Measurements from ENCODE around the gene SHPK.
"Not testable (repeated sequence)": the region's sequence is repeated elsewhere in the genome, so short reads cannot be mapped to it uniquely, and the experiment has no call there.

SHPK gene

DNA sequence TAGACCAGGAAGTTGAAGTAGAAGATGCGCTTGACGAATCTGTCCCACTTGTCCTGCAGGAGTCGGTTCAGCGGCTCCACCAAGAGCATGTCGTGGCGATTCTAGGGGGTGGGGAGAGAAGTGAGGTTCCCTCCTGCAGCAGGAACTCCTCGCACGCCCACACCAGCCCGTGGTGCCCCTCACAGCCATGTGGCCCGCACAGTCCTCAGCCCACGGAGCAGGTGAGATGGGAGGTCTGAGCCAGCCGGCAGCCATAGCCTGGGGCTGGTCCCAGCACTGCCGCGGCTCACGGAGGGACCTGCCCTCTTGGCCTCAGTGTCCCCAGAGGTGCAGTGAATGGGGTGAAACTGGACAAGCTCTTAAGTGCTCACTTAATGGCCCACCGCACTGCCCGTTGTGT lies 50.2 kb downstream of the SHPK start:
- FAIRE-seq, result no peak

DNA sequence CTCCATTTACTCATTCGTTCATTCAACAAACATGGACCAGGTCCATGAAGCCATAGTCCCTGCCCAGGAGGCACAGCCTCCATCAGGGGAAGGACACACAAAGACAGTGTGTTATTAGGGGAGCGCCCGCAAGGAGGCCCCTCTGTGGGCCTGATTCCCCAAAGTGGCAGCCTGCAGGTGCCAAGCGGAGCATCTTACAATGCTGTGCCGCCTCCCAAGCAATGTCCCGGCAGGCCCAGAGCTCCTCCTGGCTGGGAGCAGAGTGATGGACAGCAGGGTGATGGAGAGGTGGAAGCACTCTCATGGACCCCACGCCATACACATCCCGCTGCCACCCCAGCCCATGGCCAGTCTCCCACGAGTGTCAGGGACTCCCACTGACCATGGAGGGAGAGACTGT lies 52.6 kb downstream of the SHPK start:
- FAIRE-seq, result no peak

DNA sequence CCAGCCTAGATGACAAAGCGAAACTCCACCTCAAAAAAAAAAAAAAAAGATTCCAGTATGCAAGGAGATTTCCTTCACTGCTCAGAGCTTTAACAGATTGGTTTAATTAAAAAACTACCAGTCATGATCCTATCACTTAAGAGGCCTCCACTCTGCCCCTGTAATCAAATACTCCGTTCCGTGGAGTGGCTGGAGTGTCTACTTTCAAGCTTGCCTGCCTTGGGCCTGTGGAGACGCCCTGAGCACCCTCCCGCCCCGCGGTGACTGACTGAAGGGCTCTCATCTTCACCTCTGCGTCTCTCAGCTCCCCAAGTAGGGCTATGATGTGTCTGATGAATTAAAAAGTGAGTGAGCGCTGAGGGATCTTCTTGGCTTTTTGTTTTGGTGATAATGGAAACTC lies 53.1 kb downstream of the SHPK start:
- no peak for FAIRE-seq

DNA sequence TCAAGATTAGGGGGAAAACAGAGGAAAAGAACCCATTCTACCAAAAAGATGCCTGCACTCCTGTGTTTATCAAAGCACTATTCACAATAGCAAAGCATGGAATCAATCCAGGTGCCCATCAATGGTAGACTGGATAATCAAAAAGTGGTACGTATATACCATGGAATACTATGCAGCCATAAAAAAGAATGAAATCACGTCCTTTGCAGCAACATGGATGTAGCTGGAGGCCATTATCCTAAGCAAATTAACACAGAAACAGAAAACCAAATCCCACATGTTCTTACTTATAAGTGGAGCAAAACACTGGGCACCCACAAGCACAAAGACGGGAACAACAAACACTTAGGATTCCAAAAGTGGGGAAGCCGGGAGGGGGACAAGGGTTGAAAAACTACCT lies 57.4 kb downstream of the SHPK start:
- not testable (repeated sequence) for FAIRE-seq

DNA sequence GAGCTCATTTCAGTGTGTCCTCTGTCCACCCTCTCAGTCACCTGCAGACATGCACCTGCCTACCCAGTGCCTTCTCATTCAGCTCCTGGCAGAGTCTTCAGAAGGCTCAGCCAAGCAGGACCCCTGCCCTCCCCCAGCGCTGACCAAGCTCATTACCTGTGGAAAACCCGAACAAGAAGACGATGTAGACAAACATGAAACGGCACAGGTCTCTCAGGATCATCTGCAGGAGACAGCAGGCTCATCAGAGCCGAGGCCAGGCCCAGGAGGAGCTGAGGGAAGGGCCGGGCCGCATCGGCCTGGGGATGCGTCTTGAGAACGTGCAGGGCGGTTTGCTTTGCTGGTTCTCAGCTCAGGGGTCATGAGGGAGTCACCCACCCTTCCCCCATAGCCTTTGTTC lies 59.1 kb downstream of the SHPK start:
- no peak for FAIRE-seq

DNA sequence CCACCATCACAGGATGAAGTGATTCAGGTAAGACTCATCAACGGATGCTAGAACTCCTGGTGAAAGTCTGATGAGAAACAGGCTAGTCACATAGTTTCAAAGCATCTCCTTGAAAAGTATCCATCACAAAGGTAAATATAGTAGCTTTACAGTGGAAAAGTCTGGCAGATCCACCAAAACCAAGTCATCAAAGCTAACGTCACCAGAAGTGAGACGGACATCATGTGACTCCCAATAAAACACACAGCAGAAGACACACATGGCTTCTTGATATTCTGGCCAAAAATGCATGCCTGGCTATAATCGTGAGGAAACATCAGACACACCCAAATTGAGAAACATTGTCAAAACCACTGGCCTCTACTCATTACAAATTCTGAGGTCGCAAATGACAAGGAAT lies 60.5 kb downstream of the SHPK start:
- FAIRE-seq, result no peak

DNA sequence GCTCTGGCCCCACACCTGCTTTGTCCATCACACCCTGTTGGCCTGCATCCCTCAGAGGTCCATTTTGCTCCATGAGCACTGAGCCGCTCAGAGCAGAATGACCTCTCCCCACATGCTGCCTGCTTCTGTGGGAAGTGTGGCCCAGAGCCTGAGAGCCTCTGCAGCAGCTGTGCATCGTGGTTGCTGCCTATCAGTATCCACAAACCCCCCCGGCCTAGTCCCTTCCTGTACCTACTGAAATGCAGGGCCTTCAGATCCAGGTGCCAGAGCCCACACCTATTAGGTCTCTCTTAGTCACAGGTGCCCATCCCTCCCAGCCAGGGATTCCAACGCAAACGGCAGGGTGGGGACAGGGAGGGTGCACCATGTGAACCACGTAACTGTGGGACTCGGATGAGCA lies 61.8 kb downstream of the SHPK start:
- no peak for FAIRE-seq

DNA sequence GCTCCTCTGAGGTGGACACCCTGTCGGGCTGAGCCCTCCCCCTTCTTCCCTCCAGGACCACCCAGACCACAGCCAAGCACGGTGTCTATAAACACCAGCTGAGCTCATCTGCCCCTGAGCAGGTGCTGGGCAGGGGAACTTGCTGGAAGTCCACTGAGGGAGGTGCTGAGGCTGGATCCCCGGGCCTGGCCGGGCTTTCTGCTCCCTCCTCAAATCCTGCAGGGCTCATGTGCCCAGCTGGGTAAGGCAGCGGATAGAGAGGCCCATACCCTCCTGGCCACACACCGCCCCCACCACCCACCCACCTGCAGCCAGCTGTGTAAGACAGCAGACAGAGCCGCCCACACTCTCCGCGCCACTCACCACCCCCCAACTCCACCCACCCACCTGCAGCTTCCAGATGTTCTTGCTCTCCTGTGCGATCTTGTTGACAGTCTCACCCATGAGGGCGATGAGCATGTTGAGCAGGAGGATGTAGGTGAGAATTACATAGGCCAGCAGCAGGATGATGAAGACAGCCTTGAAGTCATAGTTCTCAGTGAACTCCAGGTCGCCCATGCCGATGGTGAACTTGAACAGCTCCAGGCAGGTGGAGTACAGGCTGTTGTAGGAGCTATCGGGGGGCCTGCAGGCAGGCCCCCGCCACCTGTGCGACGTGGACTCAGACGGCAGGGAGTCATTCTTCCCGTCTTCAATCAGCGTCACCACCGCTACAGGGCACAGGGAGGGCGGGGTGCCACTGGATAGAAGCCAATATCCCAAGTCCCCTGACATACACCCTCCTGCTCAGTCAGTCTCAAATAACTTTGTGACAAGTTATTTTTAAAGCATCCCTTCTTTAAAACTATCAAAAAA lies 62.6 kb downstream of the SHPK start:
- no peak for FAIRE-seq

DNA sequence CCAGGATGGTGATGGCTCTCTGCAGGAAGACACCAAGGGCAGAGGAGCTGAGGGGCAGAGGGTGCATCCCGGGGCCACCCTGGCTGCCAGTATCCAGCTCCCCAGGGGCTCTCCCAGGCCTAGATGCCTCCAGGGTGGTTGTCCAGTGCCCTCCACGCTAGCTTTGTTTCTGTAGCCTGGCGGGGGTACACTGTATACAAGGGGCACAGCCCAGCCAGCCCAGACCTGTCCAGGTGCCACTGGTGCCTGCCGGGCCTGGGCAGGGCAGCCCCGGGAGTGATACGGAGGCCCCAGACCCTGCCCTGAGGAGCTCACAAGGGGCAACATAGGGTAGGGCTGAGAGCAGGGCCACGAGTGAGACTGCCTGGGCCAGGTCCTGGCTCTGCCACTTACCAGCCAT lies 63.8 kb downstream of the SHPK start:
- no peak for FAIRE-seq

DNA sequence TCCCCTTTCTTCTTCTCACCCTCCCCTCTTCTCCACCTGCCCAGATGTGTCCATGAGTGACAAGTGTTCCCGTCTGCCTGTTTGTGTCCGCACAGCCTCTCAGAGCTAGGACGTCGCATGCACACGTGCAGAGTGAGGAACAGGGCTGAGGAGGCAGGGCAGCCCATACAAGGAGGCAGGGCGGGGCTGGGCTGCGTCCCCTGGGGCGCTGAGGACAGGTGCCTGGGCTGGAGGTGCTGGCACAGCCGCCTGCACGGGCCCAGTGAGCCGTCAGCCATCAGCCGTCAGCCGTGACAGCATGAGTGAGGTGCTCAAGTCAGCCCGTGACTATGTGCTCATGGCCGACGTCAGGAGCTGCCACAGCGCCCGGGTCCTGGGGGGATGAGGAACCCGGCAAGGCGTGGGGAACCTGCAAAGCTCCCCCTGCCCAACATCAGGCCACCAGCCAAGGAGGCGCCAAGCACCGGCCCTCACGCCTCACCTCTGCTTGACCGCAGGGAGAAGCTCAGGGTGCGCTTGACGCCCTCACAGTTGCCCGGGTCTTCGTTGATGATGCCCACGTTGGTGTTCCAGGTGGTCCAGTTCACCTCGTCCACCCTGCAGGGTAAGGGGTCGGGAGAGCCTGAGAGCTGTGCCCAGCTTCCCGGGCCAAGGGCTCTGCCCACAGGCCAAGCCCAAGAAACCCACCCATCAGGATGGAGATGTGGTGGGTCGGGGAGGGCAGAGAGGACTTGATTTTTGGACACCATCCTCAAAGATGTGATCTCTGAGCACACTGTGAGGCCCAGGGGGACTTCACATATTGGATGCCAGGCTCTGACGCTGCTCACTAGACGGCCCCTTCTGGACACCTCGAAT lies 64.8 kb downstream of the SHPK start:
- FAIRE-seq, result no peak

DNA sequence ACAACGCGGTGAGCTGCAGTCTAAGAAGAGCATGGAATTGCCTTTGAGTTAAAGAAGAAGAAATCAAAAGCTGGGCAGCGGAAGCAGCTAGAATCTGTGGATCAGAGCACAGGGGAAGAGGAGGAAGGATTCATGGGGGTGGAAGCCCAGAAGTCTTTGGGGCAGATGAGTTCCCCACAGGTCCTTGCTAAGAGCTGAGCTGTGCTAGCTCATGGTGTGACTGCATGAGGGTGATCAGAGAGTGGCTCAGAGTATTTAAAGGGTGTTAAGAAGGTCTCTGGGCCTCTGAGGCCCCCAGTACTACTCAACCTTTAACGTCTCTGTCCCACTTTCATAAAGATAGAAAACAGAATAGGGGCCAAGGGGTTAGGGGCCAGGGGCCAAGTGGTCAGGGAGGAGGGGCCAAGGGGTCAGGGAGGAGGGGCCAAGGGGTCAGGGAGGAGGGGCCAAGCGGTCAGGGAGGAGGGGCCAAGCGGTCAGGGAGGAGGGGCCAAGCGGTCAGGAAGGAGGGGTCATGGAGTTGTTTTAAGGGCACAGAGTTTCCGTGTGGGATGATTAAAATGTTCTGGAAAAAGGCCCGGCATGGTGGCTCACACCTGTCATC lies 66.4 kb downstream of the SHPK start:
- no peak for FAIRE-seq

DNA sequence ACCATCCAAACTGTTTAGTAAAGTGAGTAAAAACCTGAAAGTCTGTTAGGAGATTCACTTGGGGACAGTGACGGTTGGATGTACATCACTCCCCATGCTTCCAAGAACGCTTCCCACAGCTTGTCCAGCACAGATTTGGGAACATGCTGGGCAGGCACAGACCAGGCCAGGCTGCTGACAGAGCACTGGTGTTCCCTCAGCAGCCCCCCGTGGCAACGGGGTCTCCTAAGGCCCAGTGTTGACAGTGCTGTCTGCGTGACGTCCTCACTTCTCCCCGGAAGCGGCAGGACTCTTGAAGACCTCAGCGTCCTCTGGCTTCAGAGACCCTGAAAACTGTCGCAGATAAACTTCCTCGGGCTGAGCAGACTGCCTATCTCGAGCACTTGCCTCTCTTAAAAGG lies 69.5 kb downstream of the SHPK start:
- FAIRE-seq, result no peak

DNA sequence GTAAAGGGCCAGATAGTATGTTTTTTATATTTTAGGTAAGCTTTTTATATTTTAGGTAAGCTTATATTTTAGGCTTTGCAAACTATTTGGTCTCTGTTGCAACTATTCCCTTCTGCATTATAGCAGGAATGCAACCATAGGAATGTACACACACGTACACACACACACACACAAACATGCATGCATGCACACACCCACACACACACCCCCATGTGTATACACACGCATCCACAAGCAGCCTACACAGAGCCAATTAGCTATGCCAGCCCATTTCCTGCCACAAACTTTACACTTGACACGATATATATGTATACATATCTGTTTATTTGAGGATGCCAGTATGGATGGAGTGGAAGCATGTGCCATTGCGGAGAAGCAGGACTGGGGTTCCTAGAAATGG lies 70.9 kb downstream of the SHPK start:
- no peak for FAIRE-seq

DNA sequence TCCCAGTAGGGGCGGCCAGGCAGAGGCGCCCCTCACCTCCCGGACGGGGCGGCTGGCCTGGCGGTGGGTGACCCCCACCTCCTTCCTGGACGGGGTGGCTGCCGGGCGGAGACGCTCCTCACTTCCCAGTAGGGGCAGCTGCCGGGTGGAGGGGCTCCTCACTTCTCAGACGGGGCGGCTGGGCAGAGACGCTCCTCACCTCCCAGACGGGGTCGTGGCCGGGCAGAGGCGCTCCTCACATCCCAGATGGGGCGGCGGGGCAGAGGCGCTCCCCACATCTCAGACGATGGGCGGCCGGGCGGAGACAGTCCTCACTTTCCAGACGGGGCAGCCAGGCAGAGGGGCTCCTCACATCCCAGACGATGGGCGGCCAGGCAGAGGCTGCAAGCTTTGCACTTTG lies 71.8 kb downstream of the SHPK start:
- not testable (repeated sequence) for FAIRE-seq

DNA sequence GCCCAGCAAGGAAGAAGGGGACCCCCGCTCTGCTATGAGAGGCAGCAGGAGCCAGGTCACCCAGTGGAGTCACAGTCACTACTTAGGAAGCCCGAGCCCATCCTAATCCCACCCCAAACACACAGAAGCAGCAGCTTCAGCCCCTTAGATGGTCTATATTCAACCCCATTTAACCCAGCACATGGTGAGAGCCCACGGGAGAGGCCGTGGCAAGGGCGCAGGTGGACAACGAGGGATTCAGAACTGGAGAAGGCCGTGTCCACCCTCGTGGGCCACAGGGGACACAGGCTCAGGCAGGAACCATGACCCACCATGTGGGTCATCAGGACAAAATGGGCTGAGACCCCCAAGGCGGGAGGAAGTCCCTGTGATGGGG lies 76.8 kb downstream of the SHPK start:
- FAIRE-seq, result no peak

DNA sequence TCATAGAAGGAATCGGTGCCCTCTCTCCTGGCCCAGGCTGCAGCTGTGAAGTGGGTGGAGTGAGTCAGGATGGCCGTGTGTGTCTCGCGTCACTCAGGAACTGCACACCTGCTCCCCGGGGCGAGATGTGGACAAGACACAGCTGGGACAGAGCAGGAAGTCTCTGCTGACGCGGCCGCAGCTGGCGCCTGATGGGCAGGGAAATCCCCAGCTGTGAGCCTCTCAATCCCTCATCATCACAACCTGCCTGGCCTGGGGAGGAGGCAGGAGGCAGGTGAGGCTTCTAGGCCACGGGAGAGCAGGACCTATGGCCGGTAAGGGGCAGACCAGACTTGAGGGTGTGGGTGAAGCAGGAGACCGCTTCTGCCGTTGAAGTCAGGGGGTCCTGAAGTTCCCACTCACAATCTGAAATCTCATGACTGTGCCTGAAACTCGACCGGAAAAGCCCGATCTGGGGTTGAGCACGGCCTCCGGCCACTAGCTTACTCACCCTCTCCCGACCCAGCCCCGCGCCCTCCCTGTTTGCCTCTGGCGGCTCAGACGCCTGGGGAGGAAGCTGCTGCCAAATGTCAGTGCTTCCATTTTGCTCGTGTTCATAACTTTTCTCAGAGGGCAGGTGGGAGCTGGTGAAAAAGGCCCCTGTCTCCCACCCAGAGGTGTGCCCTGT lies 77.3 kb downstream of the SHPK start:
- FAIRE-seq, result no peak

All from islet of Langerhans (tissue), 1 donor.